B cell (primary cell): ENCODE data around the gene PTEN. TPM values are rescaled to one million over a fixed set of nuclear protein-coding genes. Genes with fewer than 3 reads are reported as not detected.

Source experiments
- ATAC-seq: fragments of 200-7000 bp; cut with Tn5 transposase; one replicate; pipeline ENCODE4 v1.10.0; 2021; ENCODE audit warnings: low read depth, mild to moderate bottlenecking, moderate number of reproducible peaks, moderate library complexity
- CTCF ChIA-PET: fragments of 350-600 bp; sonication (Branson Sonifier 250); formaldehyde crosslinking; loops from one replicate; lab custom pipeline; 2021; ENCODE audit warnings: antibody characterized with exemption, inconsistent platforms; lab: Charles Lee
- POLR2A ChIA-PET: fragments of 350-600 bp; sonication (Branson Sonifier 250); formaldehyde crosslinking; loops from one replicate; lab custom pipeline; 2021; ENCODE audit warnings: antibody characterized with exemption; lab: Charles Lee
- DNase-seq: peaks from one replicate; pipeline ENCODE4 v3.0.0; 2013
- H2AFZ ChIP-seq: 2 replicates; pipeline ENCODE4 v1.6.1; 2012; ENCODE audit warnings: mild to moderate bottlenecking, low read depth, low read length; ENCODE audit not compliant: insufficient read depth, poor library complexity, severe bottlenecking
- H3K27ac ChIP-seq, 2 donors: 1 replicate in 1 of 2; 2 replicates in 1 of 2; pipeline ENCODE4 v1.5.1; 2012 to 2013; ENCODE audit warnings: low read length in 2 of 2, mild to moderate bottlenecking in 2 of 2, moderate library complexity in 1 of 2
- H3K27me3 ChIP-seq, 4 experiments: fragments of 200-600 bp in 1 of 4; sonication (generic) in 1 of 4; replicated peaks in 1 of 4; 1 replicate in 2 of 4; 2 replicates in 2 of 4; pipeline versions ENCODE4 v1.6.1 to v1.7.0; 2013 to 2016; ENCODE audit warnings: low read length in 3 of 4, mild to moderate bottlenecking in 2 of 4, mixed read lengths in 1 of 4, moderate library complexity in 1 of 4; ENCODE audit not compliant: insufficient read depth in 4 of 4, control insufficient read depth in 3 of 4; ENCODE audit errors: control extremely low read depth in 1 of 4
- H3K36me3 ChIP-seq, 2 experiments: replicated peaks in 1 of 2; 1 replicate in 1 of 2; 2 replicates in 1 of 2; pipeline versions ENCODE4 v1.6.1 to v1.7.1; 2013; ENCODE audit warnings: low read length in 1 of 2; ENCODE audit not compliant: insufficient read depth in 2 of 2, control insufficient read depth in 1 of 2; ENCODE audit errors: control extremely low read depth in 1 of 2, extremely low read depth in 1 of 2
- H3K4me1 ChIP-seq, 2 donors: fragments of 200-600 bp in 1 of 2; sonication (generic) in 1 of 2; 1 replicate in 1 of 2; 2 replicates in 1 of 2; pipeline versions ENCODE4 v1.5.1 to v1.6.1; 2013 to 2017; ENCODE audit warnings: low read length in 2 of 2; ENCODE audit not compliant: control insufficient read depth in 2 of 2, insufficient read depth in 2 of 2
- H3K4me2 ChIP-seq: replicated peaks from 2 replicates; pipeline ENCODE3; 2012; ENCODE audit warnings: mild to moderate bottlenecking, low read depth, low read length; ENCODE audit not compliant: poor library complexity, severe bottlenecking
- H3K4me3 ChIP-seq, 5 experiments: fragments of 200-600 bp in 1 of 5; sonication (generic) in 1 of 5; 1 replicate in 3 of 5; 2 replicates in 2 of 5; pipeline versions ENCODE4 v1.5.1 to v1.7.0; 2011 to 2016; ENCODE audit warnings: low read length in 4 of 5, mild to moderate bottlenecking in 4 of 5, low read depth in 2 of 5, control low read depth in 1 of 5, moderate library complexity in 1 of 5; ENCODE audit not compliant: insufficient read depth in 1 of 5; ENCODE audit errors: control extremely low read depth in 1 of 5, extremely low read depth in 1 of 5
- H3K79me2 ChIP-seq: fragments of 200-600 bp; sonication (generic); one replicate; pipeline ENCODE4 v1.6.0; 2016; ENCODE audit warnings: low read length; ENCODE audit not compliant: control insufficient read depth, insufficient read depth
- H3K9ac ChIP-seq: fragments of 200-600 bp; sonication (generic); 2 replicates; pipeline ENCODE4 v1.6.1; 2017; ENCODE audit warnings: mild to moderate bottlenecking, low read length, moderate library complexity
- H3K9me3 ChIP-seq, 3 donors: one replicate each; pipeline versions ENCODE4 v1.6.1 to v1.7.1; 2013; ENCODE audit warnings: low read length in 2 of 3; ENCODE audit not compliant: control insufficient read depth in 2 of 3, insufficient read depth in 1 of 3; ENCODE audit errors: control extremely low read depth in 1 of 3
- H4K20me1 ChIP-seq: 2 replicates; pipeline ENCODE4 v1.6.0; 2012; ENCODE audit warnings: mild to moderate bottlenecking, low read length; ENCODE audit not compliant: insufficient read depth, control insufficient read depth, poor library complexity, severe bottlenecking
- H3K27ac Mint-ChIP-seq: one replicate; pipeline ENCODE4 v1.8.0; 2021; ENCODE audit warnings: mixed read lengths
- H3K27me3 Mint-ChIP-seq: one replicate; pipeline ENCODE4 v1.8.0; 2021; ENCODE audit warnings: mixed read lengths
- H3K4me1 Mint-ChIP-seq: one replicate; pipeline ENCODE4 v1.8.0; 2021; ENCODE audit warnings: mixed read lengths
- H3K4me3 Mint-ChIP-seq: one replicate; pipeline ENCODE4 v1.8.0; 2021; ENCODE audit warnings: mixed read lengths
- H3K9me3 Mint-ChIP-seq: one replicate; pipeline ENCODE4 v1.8.0; 2022; ENCODE audit warnings: mixed read lengths; ENCODE audit not compliant: insufficient read depth
- EZH2 ChIP-seq: IDR thresholded peaks from 2 replicates; pipeline ENCODE4 v1.6.1; 2012; ENCODE audit warnings: borderline replicate concordance, low read depth, mild to moderate bottlenecking, moderate library complexity, low read length; ENCODE audit not compliant: insufficient read depth, poor library complexity, severe bottlenecking
- WGBS: methylation state at CpG from one replicate; pipeline ENCODE4 v1.1.5; 2013; ENCODE audit warnings: missing lambda C conversion rate; ENCODE audit not compliant: insufficient coverage; 5-methylcytosine and 5-hydroxymethylcytosine counted together
- intact Hi-C: fragments of 100-400 bp; cut with micrococcal nuclease; formaldehyde crosslinking; loops from one replicate; pipeline ENCODE4 v1.10.0; 2022
- polyA plus RNA-seq: library from polyadenylated mRNA; depleted of rRNA; stranded (reverse); fragments of >200 nt; gene quantifications from 2 replicates; pipeline ENCODE4 v1.2.3, GENCODE V29; 2012
- total RNA-seq, 2 donors: library from RNA; stranded (reverse); fragments of 120-200 nt in 1 of 2; gene quantifications; 1 replicate in 1 of 2; 2 replicates in 1 of 2; pipeline versions ENCODE4 v1.2.3 to v1.2.4, GENCODE V29; 2013 to 2022
- TF ChIP-seq, protein P1 (sequence below): fragments of 200-600 bp; IDR thresholded peaks from one replicate; pipeline ENCODE4 v1.8.0; 2022; ENCODE audit warnings: antibody characterized with exemption, mild to moderate bottlenecking

The PTEN gene
- total and polyA plus RNA-seq, 2 donors (not counting 1 experiment from before 2014, with no cell fraction given), result 15.2 to 114 TPM

DNA sequence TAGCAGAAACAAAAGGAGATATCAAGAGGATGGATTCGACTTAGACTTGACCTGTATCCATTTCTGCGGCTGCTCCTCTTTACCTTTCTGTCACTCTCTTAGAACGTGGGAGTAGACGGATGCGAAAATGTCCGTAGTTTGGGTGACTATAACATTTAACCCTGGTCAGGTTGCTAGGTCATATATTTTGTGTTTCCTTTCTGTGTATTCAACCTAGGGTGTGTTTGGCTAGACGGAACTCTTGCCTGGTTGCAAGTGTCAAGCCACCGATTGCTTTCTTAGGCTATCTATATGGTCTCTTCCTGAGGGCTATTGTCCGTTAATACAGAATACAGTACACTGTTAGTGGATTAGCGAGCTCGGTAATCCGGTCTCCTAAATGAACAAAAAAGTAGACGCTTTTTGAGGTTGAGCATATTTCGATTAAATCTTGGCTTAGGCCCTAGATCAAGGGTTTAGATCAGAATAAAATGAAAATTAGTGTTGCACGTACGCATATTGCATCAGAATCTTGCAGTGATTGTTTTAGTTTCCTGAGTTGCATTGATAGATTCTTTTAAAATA is 1.2 kb downstream of the PTEN start:
- no peaks in the 10 kb centered on the region for H3K27me3 Mint-ChIP-seq
- peak overlapping the region; percentile 84 for H3K27ac Mint-ChIP-seq
- Histone ChIP-seq H4K20me1 (no peaks in the 10 kb centered on the region), H3K36me3 (no peaks in the 10 kb centered on the region), H3K27me3 (no peaks in the 10 kb centered on the region), H3K27ac (peak overlapping the region; percentile 40 to 84), H3K9me3 (no peaks in the 10 kb centered on the region), H3K9ac (peak overlapping the region; percentile 72), H3K4me1 (peaks cover 25 to 35% of the 10 kb centered on the region in 2 donors), H3K4me2 (peak overlapping the region; percentile 85), H3K79me2 (peaks cover 57% of the 10 kb centered on the region), H3K4me3 (peak overlapping the region; percentile 87 to 99 (median 99)), H2AFZ (peak overlapping the region; percentile 89)
- CTCF ChIA-PET, result interaction anchor here (0.9 to 11.5 kb wide), 3 partner anchors 65 to 524 kb away, joined by 3 to 241 read pairs (median 180); no protein-coding TSS in a partner anchor
- DNase-seq (no peak), ATAC-seq (no peak)
- intact Hi-C loops, result loop anchor here (1.0 to 5.0 kb wide), 6 partner anchors 43 to 1388 kb away; partner anchors contain the start of gene LIPA
- H3K9me3 Mint-ChIP-seq, result no peaks in the 10 kb centered on the region
- POLR2A ChIA-PET, result interaction anchor here (2.9 kb wide), 1 partner anchor 250 kb away, joined by 16 read pairs; no protein-coding TSS in a partner anchor
- WGBS, result 0% methylated on average over 9 of the region's 16 CpGs
- peak overlapping the region; percentile 98 for H3K4me3 Mint-ChIP-seq
- no peak for TF ChIP-seq EZH2
- peaks cover 54% of the 10 kb centered on the region for H3K4me1 Mint-ChIP-seq

DNA sequence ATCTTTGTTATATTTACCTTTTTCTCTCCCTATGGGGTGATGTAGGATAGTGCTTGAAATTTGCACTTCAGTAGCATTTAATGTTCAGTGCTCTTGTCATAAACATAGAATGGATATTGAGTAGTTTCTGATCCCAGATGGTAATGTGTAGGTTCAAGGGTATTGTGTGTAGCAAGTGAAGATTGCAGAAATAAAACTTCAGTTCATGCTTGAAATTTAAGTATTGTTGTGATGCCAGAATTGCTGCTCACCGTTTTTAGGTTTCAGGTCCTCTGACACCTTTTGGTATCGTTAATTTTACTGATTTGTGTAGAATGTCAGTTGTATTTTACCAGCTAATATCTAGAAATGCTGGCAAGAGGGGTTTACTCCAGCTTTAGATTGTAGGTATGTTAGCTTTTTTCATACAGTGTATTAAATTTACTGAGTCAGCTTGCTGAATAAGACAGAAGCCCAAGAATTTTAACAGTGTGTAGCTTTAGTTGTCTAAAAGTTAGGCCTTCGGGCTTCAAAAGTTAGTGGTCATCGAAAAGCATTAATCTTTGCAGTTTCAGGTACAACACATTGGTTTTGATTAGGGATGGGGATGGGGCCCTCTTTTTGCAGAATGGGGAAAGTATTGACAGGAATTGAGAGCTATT is 1.9 kb downstream of the PTEN start:
- Histone ChIP-seq H3K36me3 (no peaks in the 10 kb centered on the region), H3K27me3 (no peaks in the 10 kb centered on the region), H3K4me1 (peaks cover 22 to 39% of the 10 kb centered on the region in 2 donors), H2AFZ (no peak overlapping the region), H4K20me1 (no peaks in the 10 kb centered on the region), H3K9ac (peak overlapping the region; percentile 72), H3K79me2 (peaks cover 64% of the 10 kb centered on the region), H3K9me3 (no peaks in the 10 kb centered on the region), H3K4me3 (peak overlapping the region; percentile 87 to 99 (median 99)), H3K4me2 (peak overlapping the region; percentile 85), H3K27ac (peak overlapping the region in 1 of 2 donors; percentile 84)
- CTCF ChIA-PET, result interaction anchor here (0.9 to 11.5 kb wide), 4 partner anchors 8 to 687 kb away, joined by 3 to 241 read pairs (median 92); no protein-coding TSS in a partner anchor
- Mint-ChIP-seq H3K9me3 (no peaks in the 10 kb centered on the region), H3K27me3 (no peaks in the 10 kb centered on the region), H3K4me1 (peaks cover 55% of the 10 kb centered on the region), H3K27ac (peak overlapping the region; percentile 84), H3K4me3 (peak overlapping the region; percentile 98)
- WGBS, result 0% methylated on average over 2 of the region's 4 CpGs
- ATAC-seq, result no peak
- intact Hi-C loops, result loop anchor here (5.0 kb wide), 1 partner anchor 42 kb away; no protein-coding TSS in a partner anchor
- POLR2A ChIA-PET, result no interaction called here
- TF ChIP-seq EZH2, result no peak
- TF ChIP-seq, protein P1, sequence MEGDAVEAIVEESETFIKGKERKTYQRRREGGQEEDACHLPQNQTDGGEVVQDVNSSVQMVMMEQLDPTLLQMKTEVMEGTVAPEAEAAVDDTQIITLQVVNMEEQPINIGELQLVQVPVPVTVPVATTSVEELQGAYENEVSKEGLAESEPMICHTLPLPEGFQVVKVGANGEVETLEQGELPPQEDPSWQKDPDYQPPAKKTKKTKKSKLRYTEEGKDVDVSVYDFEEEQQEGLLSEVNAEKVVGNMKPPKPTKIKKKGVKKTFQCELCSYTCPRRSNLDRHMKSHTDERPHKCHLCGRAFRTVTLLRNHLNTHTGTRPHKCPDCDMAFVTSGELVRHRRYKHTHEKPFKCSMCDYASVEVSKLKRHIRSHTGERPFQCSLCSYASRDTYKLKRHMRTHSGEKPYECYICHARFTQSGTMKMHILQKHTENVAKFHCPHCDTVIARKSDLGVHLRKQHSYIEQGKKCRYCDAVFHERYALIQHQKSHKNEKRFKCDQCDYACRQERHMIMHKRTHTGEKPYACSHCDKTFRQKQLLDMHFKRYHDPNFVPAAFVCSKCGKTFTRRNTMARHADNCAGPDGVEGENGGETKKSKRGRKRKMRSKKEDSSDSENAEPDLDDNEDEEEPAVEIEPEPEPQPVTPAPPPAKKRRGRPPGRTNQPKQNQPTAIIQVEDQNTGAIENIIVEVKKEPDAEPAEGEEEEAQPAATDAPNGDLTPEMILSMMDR, result no peak
- peak; percentile 17 for DNase-seq
